Measurements from ENCODE around the gene ZBTB42. TPM values are rescaled to one million over a fixed set of nuclear protein-coding genes. Genes with fewer than 3 reads are reported as not detected.

Gene ZBTB42
- total RNA-seq, 1 experiment from 2014 or later = 6.4 TPM

GRCh38 chr14:104771374-104771773 is 29.5 kb upstream of the ZBTB42 start (continued):
- TF ChIP-seq NFATC4 (CRISPR knock-in tag; IDR thresholded peaks at IDR 0.05) = no peak

GRCh38 chr14:104771918-104772706 is 28.8 kb upstream of the ZBTB42 start:
- DNase-seq (ENCODE audit: low spot score) (no peak), ATAC-seq (no peak)
- Mint-ChIP-seq H3K4me1 (peaks cover 17% of the 10 kb centered on the region), H3K27ac (no peak overlapping the region), H3K4me3 (no peak overlapping the region), H3K36me3 (peaks cover 33% of the 10 kb centered on the region), H3K9me3 (peaks cover 6% of the 10 kb centered on the region), H3K27me3 (ENCODE audit: low read depth) (no peaks in the 10 kb centered on the region)
- POLR2A ChIA-PET = no interaction called here
- CTCF ChIA-PET = interaction anchor here (0.7 to 2.5 kb wide), 2 partner anchors 54 to 90 kb away, joined by 3 to 30 read pairs; no protein-coding TSS in a partner anchor
- TF ChIP-seq CTCF (IDR thresholded peaks at IDR 0.05) = no peak
- TF ChIP-seq ZNF219 (CRISPR knock-in tag; IDR thresholded peaks at IDR 0.05; ENCODE audit: borderline replicate concordance) = no peak
- TF ChIP-seq NFATC4 (CRISPR knock-in tag; IDR thresholded peaks at IDR 0.05) = no peak
- TF ChIP-seq GTF2I (CRISPR knock-in tag; conservative IDR thresholded peaks at IDR 0.05) = no peak
- TF ChIP-seq E2F4 (CRISPR knock-in tag; IDR thresholded peaks at IDR 0.05; ENCODE audit: borderline replicate concordance, low read depth) = no peak
- TF ChIP-seq ERG (CRISPR knock-in tag; IDR thresholded peaks at IDR 0.05) = no peak
- no peak for TF ChIP-seq CBFB (CRISPR knock-in tag; IDR thresholded peaks at IDR 0.05; ENCODE audit: low read depth)

GRCh38 chr14:104772707-104773504 is 28.0 kb upstream of the ZBTB42 start:
- ATAC-seq (no peak), DNase-seq (ENCODE audit: low spot score) (no peak)
- no peak overlapping the region for H3K4me3 Mint-ChIP-seq
- no peaks in the 10 kb centered on the region for H3K27me3 Mint-ChIP-seq (ENCODE audit: low read depth)
- CTCF ChIA-PET = interaction anchor here (0.7 to 1.2 kb wide), 3 partner anchors 8 to 91 kb away, joined by 3 read pairs; no protein-coding TSS in a partner anchor
- H3K4me1 Mint-ChIP-seq = peaks cover 17% of the 10 kb centered on the region
- no peak for TF ChIP-seq HMGXB4 (CRISPR knock-in tag; IDR thresholded peaks at IDR 0.05)
- TF ChIP-seq CREM (CRISPR knock-in tag; IDR thresholded peaks at IDR 0.05) = no peak
- TF ChIP-seq ZNF425 (CRISPR knock-in tag; conservative IDR thresholded peaks at IDR 0.05) = no peak
- H3K27ac Mint-ChIP-seq = no peak overlapping the region
- POLR2A ChIA-PET = interaction anchor here (0.6 kb wide), 1 partner anchor 90 kb away, joined by 3 read pairs; no protein-coding TSS in a partner anchor
- peaks cover 33% of the 10 kb centered on the region for H3K36me3 Mint-ChIP-seq
- H3K9me3 Mint-ChIP-seq = peaks cover 6% of the 10 kb centered on the region

Measured in WTC11 (cell line).